HUES64 (cell line): ENCODE measurements around the gene TBC1D10A.

Experiments used
- H3K27ac ChIP-seq: 2 replicates; pipeline ENCODE4 v1.7.0; 2013; ENCODE audit warnings: low read depth, low read length, inconsistent platforms
- H3K27me3 ChIP-seq: 2 replicates; pipeline ENCODE4 v1.6.1; 2013; ENCODE audit warnings: mild to moderate bottlenecking, low read length; ENCODE audit not compliant: insufficient read depth
- H3K36me3 ChIP-seq: 2 replicates; pipeline ENCODE4 v1.6.1; 2013; ENCODE audit warnings: mild to moderate bottlenecking, low read length; ENCODE audit not compliant: insufficient read depth
- H3K4me1 ChIP-seq: 2 replicates; pipeline ENCODE4 v1.6.1; 2013; ENCODE audit warnings: mild to moderate bottlenecking, low read length, moderate library complexity; ENCODE audit not compliant: insufficient read depth
- H3K4me3 ChIP-seq: 2 replicates; pipeline ENCODE4 v1.5.1; 2013; ENCODE audit warnings: mild to moderate bottlenecking, low read length, moderate library complexity
- H3K9ac ChIP-seq: 2 replicates; pipeline ENCODE4 v1.6.1; 2013; ENCODE audit warnings: mild to moderate bottlenecking, low read depth, low read length
- H3K9me3 ChIP-seq: 2 replicates; pipeline ENCODE4 v1.6.1; 2013; ENCODE audit warnings: low read depth, low read length; ENCODE audit not compliant: insufficient read depth
- WGBS: fragments of 150-250, 120-280 bp; methylation state at CpG from one replicate; pipeline ENCODE4 v1.1.7; 2013; ENCODE audit warnings: missing lambda C conversion rate; 5-methylcytosine and 5-hydroxymethylcytosine counted together

Gene TBC1D10A

DNA sequence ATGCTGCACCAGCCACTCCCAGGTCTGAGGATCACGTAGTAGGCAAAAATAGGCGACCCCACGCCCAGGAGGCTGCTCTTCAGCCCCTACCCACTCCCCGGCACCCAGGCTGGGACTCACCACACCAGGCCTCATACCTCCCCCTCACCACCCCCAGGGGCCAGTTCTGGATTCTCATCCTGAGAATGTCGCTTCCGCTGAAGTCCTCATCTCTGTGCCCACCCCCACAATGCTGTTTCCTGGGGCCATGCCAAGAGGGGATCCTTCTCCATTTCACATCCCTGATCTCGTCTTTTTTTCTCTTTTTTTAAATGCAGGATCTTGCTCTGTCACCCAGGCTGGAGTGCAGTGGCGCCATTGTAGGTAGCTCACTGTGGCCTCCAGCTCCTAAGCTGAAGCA, 58.4 kb downstream of the TBC1D10A start:
- 90% methylated on average over 8 of the region's 8 CpGs for WGBS
- H3K4me1 ChIP-seq, result no peaks in the 10 kb centered on the region
- no peaks in the 10 kb centered on the region for H3K36me3 ChIP-seq
- no peak overlapping the region; the same call in 1 of the 2 replicates for H3K9ac ChIP-seq
- peaks cover 3% of the 10 kb centered on the region; the same call in 1 of the 2 replicates for H3K27me3 ChIP-seq
- no peaks in the 10 kb centered on the region for H3K9me3 ChIP-seq
- no peak overlapping the region for H3K27ac ChIP-seq
- no peak overlapping the region for H3K4me3 ChIP-seq

DNA sequence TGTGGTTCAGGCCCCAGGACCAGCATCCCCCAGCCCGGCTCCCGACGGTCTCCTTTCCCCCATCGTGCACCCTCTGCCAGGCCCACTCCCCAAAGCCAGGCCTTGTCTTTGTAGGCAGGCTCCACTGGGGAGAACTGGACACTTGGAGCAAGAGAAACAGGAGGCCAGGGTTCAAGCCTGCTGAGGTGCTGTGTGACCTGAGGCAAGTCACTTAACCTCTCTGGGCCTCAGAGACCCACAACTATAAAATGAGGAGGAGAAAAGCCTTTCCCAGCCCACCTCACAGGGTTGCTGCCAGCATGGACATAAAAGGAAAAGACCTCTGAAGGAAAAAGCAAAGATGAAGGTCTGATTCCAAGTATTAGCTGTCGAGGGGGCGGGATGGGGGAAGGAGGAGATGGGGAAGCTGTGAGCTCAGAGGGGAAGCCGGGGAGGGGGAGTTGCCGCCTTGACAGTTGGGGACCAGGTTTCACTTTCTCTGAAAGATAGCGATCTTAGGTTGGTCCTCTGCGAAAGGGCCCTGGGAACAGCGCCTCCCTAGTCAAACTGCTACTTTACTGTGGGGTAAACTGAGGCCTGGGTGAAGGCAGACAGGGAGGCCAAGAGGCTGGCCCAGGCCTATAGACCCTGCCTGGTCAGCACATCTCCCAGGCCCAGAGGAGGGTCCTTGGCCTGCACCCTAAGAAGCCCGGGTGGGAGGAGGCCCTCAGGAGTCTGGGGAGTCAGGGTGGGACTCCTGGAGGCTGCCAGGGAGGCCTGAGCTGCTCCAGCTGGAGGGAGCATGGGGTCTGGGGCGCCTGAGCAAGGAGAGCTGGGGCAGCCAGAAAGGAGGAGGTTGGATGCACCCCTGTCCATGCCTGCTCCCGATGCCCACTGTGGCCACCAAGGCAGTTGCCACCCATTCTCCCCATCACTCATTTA, 59.1 kb downstream of the TBC1D10A start:
- Histone ChIP-seq H3K4me1 (no peaks in the 10 kb centered on the region), H3K27me3 (peaks cover 3% of the 10 kb centered on the region; the same call in 1 of the 2 replicates), H3K27ac (no peak overlapping the region), H3K36me3 (no peaks in the 10 kb centered on the region), H3K9me3 (no peaks in the 10 kb centered on the region), H3K9ac (no peak overlapping the region), H3K4me3 (no peak overlapping the region)
- 93% methylated on average over 14 of the region's 14 CpGs for WGBS

DNA sequence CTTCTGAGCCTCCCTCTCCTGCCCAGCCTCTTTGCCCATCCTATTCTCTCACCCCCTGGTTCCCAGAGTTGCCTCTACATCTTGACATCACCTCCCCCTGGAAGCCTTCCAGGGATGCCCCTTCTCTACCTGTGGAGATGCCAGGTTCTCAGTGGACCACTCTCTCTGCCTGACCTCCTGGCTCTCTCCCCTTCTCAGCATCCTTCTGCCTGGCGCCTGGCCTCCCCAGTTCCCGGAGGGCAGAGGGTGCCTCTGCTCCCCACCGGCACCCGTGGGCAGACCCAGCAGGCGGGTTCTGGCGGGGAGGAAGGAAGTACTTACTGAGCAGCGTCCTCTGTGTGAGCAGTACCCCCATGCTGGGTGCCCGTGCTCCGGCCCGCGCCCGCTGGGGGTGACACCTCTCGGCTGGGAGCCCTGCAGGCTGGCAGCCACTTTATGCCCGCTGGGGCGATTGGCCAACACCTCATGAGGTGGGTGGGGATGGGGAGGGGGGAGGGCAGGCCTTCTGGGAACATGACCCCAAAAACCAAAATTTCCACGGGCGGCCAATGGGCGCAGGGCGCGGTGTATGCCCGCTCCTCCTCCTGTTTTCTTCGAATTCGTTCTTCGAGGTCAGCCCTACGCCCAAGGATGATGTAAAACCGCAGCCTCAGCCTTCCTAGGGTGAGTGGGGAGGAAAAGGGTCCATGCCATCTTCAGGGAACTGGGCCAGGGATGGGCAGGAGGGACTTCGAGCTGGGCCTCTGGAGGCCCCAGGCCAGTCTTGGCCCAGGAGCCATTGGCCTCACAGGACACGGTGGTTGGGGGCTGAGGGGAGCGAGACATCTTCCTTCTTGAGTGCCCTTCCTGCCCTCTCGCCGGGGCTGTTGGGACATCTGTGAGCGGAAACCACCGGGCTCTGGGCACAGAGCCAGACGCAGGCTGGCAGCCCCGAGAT, 60.0 kb downstream of the TBC1D10A start, which contains the start of gene OSM:
TSS of gene OSM (minus strand) at position 407 of the 937 bp plus-strand sequence. CDS start at position 355, 52 bp downstream.
- 94% methylated on average over 35 of the region's 35 CpGs for WGBS
- no peak within 1 kb of the TSS for H3K4me3 ChIP-seq
- no peak within 1 kb of the TSS for H3K9ac ChIP-seq

DNA sequence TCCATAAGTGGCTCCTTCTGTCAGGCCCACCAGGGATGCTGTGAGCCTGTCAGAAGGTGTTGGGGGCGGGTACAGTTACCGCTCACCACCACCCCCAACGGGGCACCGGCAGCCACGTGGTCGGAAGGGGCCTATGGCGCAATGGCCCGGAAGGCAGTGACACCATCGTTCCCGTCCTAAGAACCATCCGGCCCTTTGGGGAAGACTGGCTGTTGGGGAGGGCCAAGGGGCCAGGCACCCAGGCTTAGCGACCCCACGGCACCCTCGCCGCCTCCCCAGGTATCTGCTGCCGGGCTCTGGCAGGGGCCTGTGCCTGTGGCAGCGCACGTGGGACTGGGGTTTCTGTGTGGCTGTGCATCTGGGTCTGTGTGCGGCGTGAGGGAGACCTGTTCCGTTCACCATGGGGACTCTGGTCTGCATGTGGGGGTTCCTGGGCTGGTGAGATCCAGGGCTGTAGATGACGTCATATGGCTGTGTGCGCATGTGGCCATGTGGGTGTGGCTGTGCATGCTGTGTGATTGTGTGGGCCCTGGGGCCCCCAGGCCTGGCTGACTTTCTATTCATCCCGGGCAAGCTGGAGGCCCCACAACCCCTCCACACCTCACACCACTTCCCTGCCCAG, 60.8 kb downstream of the TBC1D10A start:
- Histone ChIP-seq H3K9me3 (no peaks in the 10 kb centered on the region), H3K4me3 (no peak overlapping the region), H3K36me3 (no peaks in the 10 kb centered on the region), H3K27ac (no peak overlapping the region), H3K27me3 (peaks cover 3% of the 10 kb centered on the region; the same call in 1 of the 2 replicates), H3K4me1 (no peaks in the 10 kb centered on the region), H3K9ac (no peak overlapping the region)
- WGBS, result 86% methylated on average over 24 of the region's 24 CpGs

More for the DNA sequence above, 60.0 kb downstream of the TBC1D10A start, which contains the start of gene OSM:
- H3K9me3 ChIP-seq, result no peaks in the 10 kb centered on the region
- no peaks in the 10 kb centered on the region for H3K4me1 ChIP-seq
- H3K27ac ChIP-seq, result no peak within 1 kb of the TSS
- peaks cover 3% of the 10 kb centered on the region; the same call in 1 of the 2 replicates for H3K27me3 ChIP-seq
- no peaks in the 10 kb centered on the region for H3K36me3 ChIP-seq

DNA sequence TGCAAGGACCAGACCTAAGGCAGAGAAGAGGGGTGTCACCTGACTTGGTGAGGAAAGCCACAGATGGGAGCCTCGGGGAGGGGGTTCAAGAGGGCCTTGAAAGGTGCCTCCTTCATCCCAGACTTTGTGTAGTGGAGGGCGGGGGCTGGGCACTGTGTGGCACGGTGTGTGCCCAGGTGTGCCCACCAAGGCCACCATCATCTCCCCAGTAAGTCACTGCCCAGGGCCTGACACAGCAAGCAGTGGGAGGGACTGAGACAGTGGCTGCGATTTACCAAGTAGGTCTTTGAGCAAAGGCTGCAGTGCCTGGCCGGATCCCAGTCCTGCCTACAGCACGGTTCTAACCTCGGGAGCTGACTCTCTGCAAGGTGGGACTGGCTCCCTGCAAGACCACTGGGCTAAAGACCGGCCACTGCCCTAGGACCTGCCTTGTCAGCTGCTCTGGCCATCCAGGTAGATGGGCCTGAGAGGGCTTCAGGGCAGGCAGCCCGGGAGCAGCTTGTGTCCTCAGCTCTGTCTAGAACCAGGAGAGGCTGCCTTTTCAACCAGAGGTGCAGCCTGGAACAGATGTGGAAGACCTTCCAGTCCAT, 61.5 kb downstream of the TBC1D10A start:
- Histone ChIP-seq H3K4me3 (no peak overlapping the region), H3K36me3 (no peaks in the 10 kb centered on the region), H3K9me3 (no peaks in the 10 kb centered on the region), H3K27me3 (peaks cover 3% of the 10 kb centered on the region; the same call in 1 of the 2 replicates), H3K4me1 (no peaks in the 10 kb centered on the region), H3K27ac (no peak overlapping the region), H3K9ac (no peak overlapping the region)
- WGBS, result 92% methylated on average over 9 of the region's 9 CpGs

DNA sequence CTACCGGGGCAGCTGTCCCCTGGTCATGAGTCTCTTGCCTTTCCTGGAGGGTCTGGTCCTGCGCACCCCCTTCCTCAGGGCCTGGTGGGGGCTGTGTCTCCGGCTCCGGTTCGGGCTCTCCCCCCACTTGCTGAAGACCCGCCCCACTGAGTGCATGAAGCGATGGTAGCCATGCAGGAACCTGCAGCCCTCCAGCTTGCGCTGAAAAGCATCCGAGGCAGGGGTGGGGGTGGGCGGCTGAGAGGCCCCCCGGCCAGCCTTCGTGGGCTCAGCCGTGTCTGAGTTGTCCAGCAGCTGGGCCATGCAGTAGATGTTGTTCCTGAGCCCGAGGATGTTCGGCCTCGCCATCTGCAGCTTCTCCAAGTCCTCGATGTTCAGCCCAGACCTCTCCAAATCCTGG, 62.9 kb downstream of the TBC1D10A start:
- H3K9me3 ChIP-seq, result no peaks in the 10 kb centered on the region
- H3K27ac ChIP-seq, result no peak overlapping the region
- H3K4me1 ChIP-seq, result no peaks in the 10 kb centered on the region
- no peak overlapping the region for H3K4me3 ChIP-seq
- H3K36me3 ChIP-seq, result no peaks in the 10 kb centered on the region
- H3K9ac ChIP-seq, result no peak overlapping the region
- 92% methylated on average over 17 of the region's 17 CpGs for WGBS
- H3K27me3 ChIP-seq, result peaks cover 3% of the 10 kb centered on the region; the same call in 1 of the 2 replicates

- H3K9me3 ChIP-seq, result no peaks in the 10 kb centered on the region
- H3K27me3 ChIP-seq, result peaks cover 3% of the 10 kb centered on the region; the same call in 1 of the 2 replicates
- peaks cover 1% of the 10 kb centered on the region; the same call in 1 of the 2 replicates for H3K4me1 ChIP-seq
- H3K9ac ChIP-seq, result no peak overlapping the region
- no peak overlapping the region for H3K27ac ChIP-seq
- WGBS, result 42% methylated on average over 27 of the region's 27 CpGs
- no peak overlapping the region for H3K4me3 ChIP-seq
- no peaks in the 10 kb centered on the region for H3K36me3 ChIP-seq
Measured at GRCh38 chr22:30262917-30263741, 63.6 kb downstream of the TBC1D10A start.

DNA sequence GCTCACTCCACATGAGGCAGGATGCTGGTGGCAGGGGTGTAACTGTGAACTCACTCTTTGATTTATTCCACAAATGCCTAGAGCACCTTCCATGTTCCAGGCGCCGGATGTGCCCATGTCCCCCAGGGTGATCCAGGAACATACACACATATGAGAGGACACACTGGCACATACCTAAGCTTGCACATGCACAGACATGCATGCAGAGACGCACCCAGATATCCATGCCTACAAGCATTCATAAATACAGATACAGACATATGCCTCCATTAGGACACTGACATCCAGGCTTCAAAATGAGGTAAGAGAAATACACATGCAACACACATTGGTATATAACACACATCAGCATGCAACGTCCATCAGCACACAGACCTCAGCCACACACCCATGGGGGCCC, 64.6 kb downstream of the TBC1D10A start:
- Histone ChIP-seq H3K4me3 (no peak overlapping the region), H3K9me3 (no peaks in the 10 kb centered on the region), H3K9ac (no peak overlapping the region), H3K4me1 (peaks cover 4% of the 10 kb centered on the region; the same call in 1 of the 2 replicates), H3K27me3 (peaks cover 3% of the 10 kb centered on the region; the same call in 1 of the 2 replicates), H3K36me3 (no peaks in the 10 kb centered on the region), H3K27ac (no peak overlapping the region)
- 94% methylated on average over 4 of the region's 4 CpGs for WGBS

- no peaks in the 10 kb centered on the region for H3K9me3 ChIP-seq
- H3K27ac ChIP-seq, result no peak overlapping the region
- H3K4me1 ChIP-seq, result peaks cover 4% of the 10 kb centered on the region; the same call in 1 of the 2 replicates
- no peaks in the 10 kb centered on the region for H3K36me3 ChIP-seq
- 90% methylated on average over 8 of the region's 8 CpGs for WGBS
- H3K27me3 ChIP-seq, result peaks cover 4% of the 10 kb centered on the region; the same call in 1 of the 2 replicates
- no peak overlapping the region for H3K4me3 ChIP-seq
- H3K9ac ChIP-seq, result no peak overlapping the region
Measured at GRCh38 chr22:30261134-30261533, 65.6 kb downstream of the TBC1D10A start.
